Measurements from ENCODE around the gene SLC24A3.

DNA sequence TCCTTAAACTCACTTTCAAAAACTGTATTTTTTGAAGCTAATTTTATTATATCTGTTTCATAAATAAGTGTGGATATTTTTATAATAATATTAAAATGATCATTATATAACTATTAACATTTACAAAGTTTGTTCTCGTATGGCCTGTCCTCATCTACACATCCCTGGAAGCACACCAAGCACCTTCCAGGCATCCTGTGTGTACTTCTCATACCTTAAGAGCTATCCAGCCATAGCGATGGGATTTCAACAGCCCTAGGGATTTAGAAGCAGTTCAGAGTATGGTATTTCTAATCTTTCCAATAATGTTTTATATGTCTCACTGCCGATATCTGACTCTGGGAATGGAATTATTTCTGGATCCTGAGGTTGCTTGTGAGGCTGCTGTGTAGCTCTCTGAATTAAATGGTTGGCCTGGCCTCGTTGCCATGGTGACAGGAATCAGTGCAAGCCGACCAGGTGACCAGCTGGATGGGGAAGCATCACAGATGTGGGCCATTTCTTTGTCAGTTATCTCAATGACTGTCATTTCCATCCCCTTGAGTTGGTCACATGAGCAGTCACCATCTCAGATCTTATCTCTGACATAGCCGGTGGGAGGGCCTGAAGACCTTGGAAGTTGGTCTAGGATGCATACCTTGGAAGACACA lies 280.4 kb downstream of the SLC24A3 start:
- TF ChIP-seq ISL1 (CRISPR knock-in tag; IDR thresholded peaks at IDR 0.05) (no peak), ZFP3 (CRISPR knock-in tag; IDR thresholded peaks at IDR 0.05) (no peak), ZC3H10 (CRISPR knock-in tag; IDR thresholded peaks at IDR 0.05) (no peak), ZNF565 (CRISPR knock-in tag; conservative IDR thresholded peaks at IDR 0.05; ENCODE audit: low read depth) (no peak), RARB (CRISPR knock-in tag; IDR thresholded peaks at IDR 0.05) (no peak), CSDC2 (CRISPR knock-in tag; IDR thresholded peaks at IDR 0.05) (no peak), SNAI2 (CRISPR knock-in tag; IDR thresholded peaks at IDR 0.05) (no peak)
- TF ChIP-seq, protein P1, sequence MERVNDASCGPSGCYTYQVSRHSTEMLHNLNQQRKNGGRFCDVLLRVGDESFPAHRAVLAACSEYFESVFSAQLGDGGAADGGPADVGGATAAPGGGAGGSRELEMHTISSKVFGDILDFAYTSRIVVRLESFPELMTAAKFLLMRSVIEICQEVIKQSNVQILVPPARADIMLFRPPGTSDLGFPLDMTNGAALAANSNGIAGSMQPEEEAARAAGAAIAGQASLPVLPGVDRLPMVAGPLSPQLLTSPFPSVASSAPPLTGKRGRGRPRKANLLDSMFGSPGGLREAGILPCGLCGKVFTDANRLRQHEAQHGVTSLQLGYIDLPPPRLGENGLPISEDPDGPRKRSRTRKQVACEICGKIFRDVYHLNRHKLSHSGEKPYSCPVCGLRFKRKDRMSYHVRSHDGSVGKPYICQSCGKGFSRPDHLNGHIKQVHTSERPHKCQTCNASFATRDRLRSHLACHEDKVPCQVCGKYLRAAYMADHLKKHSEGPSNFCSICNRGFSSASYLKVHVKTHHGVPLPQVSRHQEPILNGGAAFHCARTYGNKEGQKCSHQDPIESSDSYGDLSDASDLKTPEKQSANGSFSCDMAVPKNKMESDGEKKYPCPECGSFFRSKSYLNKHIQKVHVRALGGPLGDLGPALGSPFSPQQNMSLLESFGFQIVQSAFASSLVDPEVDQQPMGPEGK (CRISPR knock-in tag; IDR thresholded peaks at IDR 0.05; ENCODE audit: borderline replicate concordance), result no peak
- TF ChIP-seq, protein P2, sequence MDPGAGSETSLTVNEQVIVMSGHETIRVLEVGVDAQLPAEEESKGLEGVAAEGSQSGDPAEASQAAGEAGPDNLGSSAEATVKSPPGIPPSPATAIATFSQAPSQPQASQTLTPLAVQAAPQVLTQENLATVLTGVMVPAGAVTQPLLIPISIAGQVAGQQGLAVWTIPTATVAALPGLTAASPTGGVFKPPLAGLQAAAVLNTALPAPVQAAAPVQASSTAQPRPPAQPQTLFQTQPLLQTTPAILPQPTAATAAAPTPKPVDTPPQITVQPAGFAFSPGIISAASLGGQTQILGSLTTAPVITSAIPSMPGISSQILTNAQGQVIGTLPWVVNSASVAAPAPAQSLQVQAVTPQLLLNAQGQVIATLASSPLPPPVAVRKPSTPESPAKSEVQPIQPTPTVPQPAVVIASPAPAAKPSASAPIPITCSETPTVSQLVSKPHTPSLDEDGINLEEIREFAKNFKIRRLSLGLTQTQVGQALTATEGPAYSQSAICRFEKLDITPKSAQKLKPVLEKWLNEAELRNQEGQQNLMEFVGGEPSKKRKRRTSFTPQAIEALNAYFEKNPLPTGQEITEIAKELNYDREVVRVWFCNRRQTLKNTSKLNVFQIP (CRISPR knock-in tag; IDR thresholded peaks at IDR 0.05; ENCODE audit: borderline replicate concordance, low read depth), result no peak
